ENCODE data around the gene C2orf76.

GRCh38 chr2:119261493-119262225 is 105.0 kb downstream of the C2orf76 start:
- TF ChIP-seq CTCF (IDR thresholded peaks at IDR 0.05) = no peak
- no peak for TF ChIP-seq POLR2A (IDR thresholded peaks at IDR 0.05)

All from adrenal gland (tissue), 5 donors.